IMR-90 (cell line): Measurements from ENCODE around the gene CGB7. TPM values are rescaled to one million over a fixed set of nuclear protein-coding genes. Genes with fewer than 3 reads are reported as not detected.

Experiments used
- ATAC-seq: fragments of 200-7000 bp; cut with Tn5 transposase; 2 replicates; pipeline ENCODE4 v1.9.1; 2020; ENCODE audit warnings: low read depth, mild to moderate bottlenecking, moderate library complexity
- BruUV-seq: library from RNA; stranded (reverse); fragments of 400-500 nt; replicated peaks from 2 replicates; lab custom pipeline; 2021; lab: Mats Ljungman, UMichigan
- CTCF ChIA-PET: fragments of 300-600 bp; formaldehyde crosslinking; extraction: SDS; loops from one replicate; lab custom pipeline; 2021; ENCODE audit warnings: antibody characterized with exemption; lab: Yijun Ruan, JAX
- POLR2A ChIA-PET: fragments of 300-600 bp; sonication (Branson Sonifier 250); formaldehyde crosslinking; loops from one replicate; lab custom pipeline; 2022; ENCODE audit warnings: antibody characterized with exemption; ENCODE audit not compliant: unreplicated experiment; lab: Charles Lee
- DNase-seq: peaks from one replicate; pipeline ENCODE4 v3.0.0; 2013
- H2AFZ ChIP-seq: replicated peaks from 2 replicates; pipeline ENCODE3; 2013; ENCODE audit warnings: low read length, mild to moderate bottlenecking; ENCODE audit not compliant: poor library complexity
- H2AK5ac ChIP-seq: 2 replicates; pipeline ENCODE4 v1.6.1; 2013; ENCODE audit warnings: low read depth, low read length, inconsistent platforms
- H2AK9ac ChIP-seq: replicated peaks from 2 replicates; pipeline ENCODE3; 2013; ENCODE audit warnings: mild to moderate bottlenecking, low read depth, low read length, moderate library complexity; ENCODE audit not compliant: poor library complexity
- H2BK120ac ChIP-seq: 2 replicates; pipeline ENCODE4 v1.6.1; 2013; ENCODE audit warnings: low read depth, low read length, inconsistent platforms
- H2BK15ac ChIP-seq: 3 replicates; pipeline ENCODE4 v1.6.1; 2013; ENCODE audit warnings: low read depth, low read length, inconsistent platforms
- H2BK20ac ChIP-seq: 2 replicates; pipeline ENCODE4 v1.6.1; 2013; ENCODE audit warnings: low read depth, mild to moderate bottlenecking, inconsistent platforms, low read length, moderate library complexity
- H2BK5ac ChIP-seq: 2 replicates; pipeline ENCODE4 v1.6.1; 2013; ENCODE audit warnings: mild to moderate bottlenecking, low read depth, low read length, inconsistent platforms; ENCODE audit not compliant: poor library complexity, severe bottlenecking
- H3K14ac ChIP-seq: replicated peaks from 2 replicates; pipeline ENCODE4 v1.6.1; 2013; ENCODE audit warnings: low read depth, low read length, inconsistent platforms
- H3K18ac ChIP-seq: 2 replicates; pipeline ENCODE4 v1.6.1; 2013; ENCODE audit warnings: low read depth, low read length, control low read depth
- H3K23ac ChIP-seq: 2 replicates; pipeline ENCODE4 v1.6.1; 2013; ENCODE audit warnings: low read depth, low read length, inconsistent platforms
- H3K27ac ChIP-seq: 2 replicates; pipeline ENCODE4 v1.5.1; 2013; ENCODE audit warnings: mild to moderate bottlenecking, control low read depth, low read length; ENCODE audit not compliant: insufficient read depth
- H3K27me3 ChIP-seq: 2 replicates; pipeline ENCODE4 v1.6.1; 2013; ENCODE audit warnings: low read length; ENCODE audit not compliant: control insufficient read depth, insufficient read depth
- H3K36me3 ChIP-seq: 2 replicates; pipeline ENCODE4 v1.6.1; 2013; ENCODE audit warnings: low read length, mixed read lengths; ENCODE audit not compliant: control insufficient read depth, insufficient read depth
- H3K4ac ChIP-seq: 2 replicates; pipeline ENCODE4 v1.6.1; 2013; ENCODE audit warnings: low read depth, low read length, inconsistent platforms
- H3K4me1 ChIP-seq: 2 replicates; pipeline ENCODE4 v1.6.1; 2013; ENCODE audit warnings: low read length, mixed read lengths; ENCODE audit not compliant: control insufficient read depth, insufficient read depth
- H3K4me2 ChIP-seq: 2 replicates; pipeline ENCODE4 v1.6.1; 2013; ENCODE audit warnings: low read depth, mild to moderate bottlenecking, control low read depth, low read length, moderate library complexity
- H3K4me3 ChIP-seq: 2 replicates; pipeline ENCODE4 v1.5.1; 2013; ENCODE audit warnings: low read depth, mild to moderate bottlenecking, control low read depth, low read length, moderate library complexity; ENCODE audit not compliant: insufficient read depth
- H3K56ac ChIP-seq: 2 replicates; pipeline ENCODE4 v1.6.1; 2013; ENCODE audit warnings: low read length, inconsistent platforms; ENCODE audit not compliant: insufficient read depth; ENCODE audit errors: extremely low read depth
- H3K79me1 ChIP-seq, 2 experiments: 2 replicates each; pipeline ENCODE4 v1.6.1; 2013; ENCODE audit warnings: low read length in 2 of 2, inconsistent platforms in 1 of 2, low read depth in 1 of 2
- H3K9ac ChIP-seq: 2 replicates; pipeline ENCODE4 v1.6.1; 2013; ENCODE audit warnings: low read depth, low read length, control low read depth
- H3K9me1 ChIP-seq: 2 replicates; pipeline ENCODE4 v1.6.1; 2013; ENCODE audit warnings: low read length, inconsistent platforms; ENCODE audit not compliant: insufficient read depth
- H3K9me3 ChIP-seq: 2 replicates; pipeline ENCODE4 v1.6.1; 2013; ENCODE audit warnings: low read length; ENCODE audit not compliant: control insufficient read depth, insufficient read depth
- H4K20me1 ChIP-seq: 2 replicates; pipeline ENCODE4 v1.6.1; 2013; ENCODE audit warnings: low read length, inconsistent platforms; ENCODE audit not compliant: insufficient read depth
- H4K5ac ChIP-seq: 2 replicates; pipeline ENCODE4 v1.6.1; 2013; ENCODE audit warnings: mild to moderate bottlenecking, low read depth, low read length, control low read depth
- H4K8ac ChIP-seq, 2 experiments: 2 replicates each; pipeline ENCODE4 v1.6.1; 2013; ENCODE audit warnings: low read depth in 2 of 2, low read length in 2 of 2, control low read depth in 1 of 2, inconsistent platforms in 1 of 2
- H4K91ac ChIP-seq: 2 replicates; pipeline ENCODE4 v1.6.1; 2013; ENCODE audit warnings: low read depth, low read length, inconsistent platforms; ENCODE audit not compliant: insufficient read depth
- CTCF ChIP-seq: conservative IDR thresholded peaks from 2 replicates; pipeline ENCODE4 v1.5.1; 2012; ENCODE audit warnings: mild to moderate bottlenecking, low read depth, low read length, improper control_type of control experiment
- MAZ ChIP-seq: IDR thresholded peaks from 2 replicates; pipeline ENCODE4 v1.6.1; 2012; ENCODE audit warnings: low read depth, mild to moderate bottlenecking, low read length, improper control_type of control experiment, moderate library complexity, borderline replicate concordance
- MXI1 ChIP-seq: IDR thresholded peaks from 2 replicates; pipeline ENCODE4 v1.6.1; 2012; ENCODE audit warnings: low read depth, mild to moderate bottlenecking, low read length, moderate library complexity, borderline replicate concordance
- RAD21 ChIP-seq: IDR thresholded peaks from 2 replicates; pipeline ENCODE4 v1.6.1; 2012; ENCODE audit warnings: low read length, improper control_type of control experiment
- SMC3 ChIP-seq: fragments of 150-350 bp; IDR thresholded peaks from 2 replicates; pipeline ENCODE4 v1.6.1; 2016; ENCODE audit warnings: low read depth, mild to moderate bottlenecking, antibody characterized with exemption, low read length, moderate library complexity
- WGBS, 2 experiments: methylation state at CpG; one replicate each; pipeline versions ENCODE4 v1.1.5 to v1.1.7; 2013; ENCODE audit warnings: missing lambda C conversion rate in 2 of 2; ENCODE audit not compliant: insufficient read length in 1 of 2; ENCODE audit errors: extremely low coverage in 2 of 2; 5-methylcytosine and 5-hydroxymethylcytosine counted together
- dilution Hi-C: fragments of 300-500 bp; cut with HindIII; formaldehyde crosslinking; loops from one replicate; pipeline ENCODE4 v1.14.3; 2018; ENCODE audit warnings: low sequenced_read_pairs; ENCODE audit not compliant: unreplicated experiment
- in situ Hi-C: fragments of 300-500 bp; cut with MboI; formaldehyde crosslinking; loops from 3 replicates; pipeline ENCODE4 v1.14.3; 2019; ENCODE audit warnings: low sequenced_read_pairs, inconsistent platforms, mixed read lengths
- intact Hi-C: fragments of 100-400 bp; cut with micrococcal nuclease; formaldehyde crosslinking; loops from 2 replicates; pipeline ENCODE4 v1.10.0; 2022
- polyA plus RNA-seq, 3 experiments: library from polyadenylated mRNA; depleted of rRNA; stranded (reverse); fragments of >200 nt; gene quantifications; 2 replicates each; pipeline ENCODE4 v1.2.3, GENCODE V29; 2012; ENCODE audit warnings: low replicate concordance in 1 of 3
- total RNA-seq: library from RNA; depleted of rRNA; stranded (reverse); fragments of >200 nt; gene quantifications from 2 replicates; pipeline ENCODE4 v1.2.3, GENCODE V29; 2012

CGB7 gene
- total and polyA plus RNA-seq, 2 of the 4 experiments (the other 2 are of a cell fraction), result 1.7 TPM; not detected in 1

- H3K36me3 ChIP-seq, result peaks cover 70% of the 10 kb centered on the region
Observed at GRCh38 chr19:49097453-49098288, 40.1 kb upstream of the CGB7 start.

More at GRCh38 chr19:49097453-49098288, 40.1 kb upstream of the CGB7 start:
- ATAC-seq, result peak; percentile 97
- Histone ChIP-seq H3K14ac (no peak overlapping the region), H3K4me1 (no peaks in the 10 kb centered on the region), H3K4me2 (no peak overlapping the region), H2AK9ac (peak overlapping the region; percentile 2), H3K9me3 (no peaks in the 10 kb centered on the region), H2AFZ (no peak overlapping the region), H3K9me1 (no peaks in the 10 kb centered on the region), H2BK5ac (no peak overlapping the region), H2BK20ac (no peak overlapping the region), H3K9ac (no peak overlapping the region), H4K8ac (no peak overlapping the region), H3K23ac (no peak overlapping the region), H4K91ac (no peak overlapping the region), H2BK15ac (no peak overlapping the region), H3K4ac (no peak overlapping the region), H3K79me1 (peaks cover 41 to 55% of the 10 kb centered on the region in 2 experiments), H2AK5ac (no peak overlapping the region), H4K5ac (no peak overlapping the region), H3K4me3 (no peak overlapping the region), H3K18ac (no peak overlapping the region), H2BK120ac (no peak overlapping the region), H3K27ac (no peak overlapping the region), H3K56ac (no peak overlapping the region), H3K27me3 (no peaks in the 10 kb centered on the region), H4K20me1 (peaks cover 70% of the 10 kb centered on the region)
- CTCF ChIA-PET, result interaction anchor here (0.5 to 2.3 kb wide), 19 partner anchors 9 to 124 kb away, joined by 3 to 13 read pairs (median 5); partner anchors contain the start of gene LIN7B
- dilution Hi-C loops (no loop called here), in situ Hi-C loops (loop anchor here (5.0 kb wide), 1 partner anchor 105 kb away; no protein-coding TSS in a partner anchor), intact Hi-C loops (loop anchor here (1.0 to 2.0 kb wide), 3 partner anchors 49 to 127 kb away; no protein-coding TSS in a partner anchor)
- peak; percentile 72 for DNase-seq
- peak; percentile 80 for TF ChIP-seq SMC3
- peak; percentile 93 for TF ChIP-seq RAD21
- 0 out of 2 replicates have a peak, but pooled peaks have one; percentile 43 for TF ChIP-seq MAZ
- TF ChIP-seq MXI1, result no peak
- TF ChIP-seq CTCF, result peak; percentile 92
- 50% methylated on average over 1 of the region's 8 CpGs; no CpG with 5 or more reads in 1 of the 2 experiments for WGBS, 2 experiments
- BruUV-seq, result no TSS peak
- POLR2A ChIA-PET, result interaction anchor here (0.8 to 1.0 kb wide), 2 partner anchors 45 to 63 kb away, joined by 3 read pairs; no protein-coding TSS in a partner anchor
